ENCODE measurements around the gene EFEMP1. TPM values are rescaled to one million over a fixed set of nuclear protein-coding genes. Genes with fewer than 3 reads are reported as not detected.

Gene EFEMP1
- total and polyA plus RNA-seq, 12 donors, result 15.7 to 157 (median 32.5) TPM

DNA sequence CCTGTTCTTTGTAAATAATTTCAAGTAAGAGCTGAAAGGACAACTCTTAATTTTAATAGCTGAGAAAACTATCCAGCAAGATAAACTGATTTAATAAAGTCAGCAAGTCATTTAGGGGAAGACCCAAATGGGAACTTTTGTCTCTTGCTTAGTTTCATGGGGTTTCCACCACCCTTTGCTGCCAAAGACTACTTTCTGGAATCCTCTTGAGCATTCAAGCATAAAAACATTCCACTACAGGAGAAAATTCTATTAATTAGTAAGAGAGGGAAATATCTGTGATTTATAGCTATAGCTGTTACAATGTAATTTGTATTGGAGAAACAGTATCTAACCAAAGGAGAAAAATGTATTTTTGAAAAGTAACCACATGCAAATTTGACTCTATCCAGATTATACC, 20.6 kb downstream of the EFEMP1 start:
- intact Hi-C loops (cut with DNase I), result no loop called here
- no peak for DNase-seq
- Histone ChIP-seq H3K27ac (no peak overlapping the region), H3K27me3 (no peaks in the 10 kb centered on the region), H3K36me3 (no peaks in the 10 kb centered on the region), H3K9me3 (peaks cover 0 to 17% (median 6%) of the 10 kb centered on the region in 11 donors), H3K4me3 (no peak overlapping the region), H3K4me1 (peaks cover 0 to 4% (median 0%) of the 10 kb centered on the region in 9 donors)
- ATAC-seq, result no peak
- TF ChIP-seq, protein P1, sequence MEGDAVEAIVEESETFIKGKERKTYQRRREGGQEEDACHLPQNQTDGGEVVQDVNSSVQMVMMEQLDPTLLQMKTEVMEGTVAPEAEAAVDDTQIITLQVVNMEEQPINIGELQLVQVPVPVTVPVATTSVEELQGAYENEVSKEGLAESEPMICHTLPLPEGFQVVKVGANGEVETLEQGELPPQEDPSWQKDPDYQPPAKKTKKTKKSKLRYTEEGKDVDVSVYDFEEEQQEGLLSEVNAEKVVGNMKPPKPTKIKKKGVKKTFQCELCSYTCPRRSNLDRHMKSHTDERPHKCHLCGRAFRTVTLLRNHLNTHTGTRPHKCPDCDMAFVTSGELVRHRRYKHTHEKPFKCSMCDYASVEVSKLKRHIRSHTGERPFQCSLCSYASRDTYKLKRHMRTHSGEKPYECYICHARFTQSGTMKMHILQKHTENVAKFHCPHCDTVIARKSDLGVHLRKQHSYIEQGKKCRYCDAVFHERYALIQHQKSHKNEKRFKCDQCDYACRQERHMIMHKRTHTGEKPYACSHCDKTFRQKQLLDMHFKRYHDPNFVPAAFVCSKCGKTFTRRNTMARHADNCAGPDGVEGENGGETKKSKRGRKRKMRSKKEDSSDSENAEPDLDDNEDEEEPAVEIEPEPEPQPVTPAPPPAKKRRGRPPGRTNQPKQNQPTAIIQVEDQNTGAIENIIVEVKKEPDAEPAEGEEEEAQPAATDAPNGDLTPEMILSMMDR (IDR thresholded peaks at IDR 0.05), result no peak

DNA sequence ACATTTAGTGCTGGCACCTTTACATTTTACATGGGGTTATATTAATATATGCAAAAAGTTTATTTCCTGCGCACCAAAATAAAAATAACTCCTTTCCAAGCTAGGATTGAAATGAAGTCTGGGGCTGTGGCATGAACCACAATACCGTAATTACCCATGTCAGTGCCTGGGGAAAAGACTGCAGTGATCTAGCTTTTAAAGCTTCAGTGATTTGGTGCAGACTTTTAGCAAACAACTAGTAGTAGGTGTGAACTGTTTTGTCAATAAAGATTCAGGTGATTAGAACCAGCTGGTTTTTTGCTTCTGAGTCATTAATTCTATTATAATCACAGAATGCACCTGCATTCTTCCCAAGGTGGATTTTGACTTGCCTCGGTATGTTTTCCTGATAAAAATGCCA, 21.2 kb downstream of the EFEMP1 start:
- H3K4me3 ChIP-seq, result no peak overlapping the region
- 64 to 79% methylated on average over 3 of the region's 3 CpGs for WGBS, 2 donors

DNA sequence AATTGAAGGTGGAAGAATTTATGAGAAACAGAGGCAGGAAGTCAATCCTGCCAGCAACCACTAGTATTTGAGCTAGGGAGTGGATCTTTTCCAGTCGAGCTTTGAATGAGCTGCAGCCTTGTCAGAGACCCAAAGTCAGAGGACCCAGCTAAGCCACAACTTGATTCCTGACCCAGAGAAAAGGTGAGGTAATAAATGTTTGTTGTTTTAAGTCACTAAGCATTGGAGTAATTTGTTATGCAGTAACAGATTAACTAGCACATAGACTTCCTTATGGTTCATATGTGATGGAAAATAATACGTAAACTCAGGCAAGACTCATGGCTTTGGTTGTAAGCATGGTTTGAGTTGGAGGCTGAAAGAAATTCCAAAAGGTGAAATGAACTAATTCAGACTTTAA, 21.6 kb downstream of the EFEMP1 start:
- no peak for ATAC-seq
- no peak overlapping the region for H3K4me3 ChIP-seq
- H3K9me3 ChIP-seq, result peaks cover 0 to 17% (median 6%) of the 10 kb centered on the region in 11 donors
- H3K27me3 ChIP-seq, result no peaks in the 10 kb centered on the region
- no peak for DNase-seq
- no peaks in the 10 kb centered on the region for H3K36me3 ChIP-seq
- H3K27ac ChIP-seq, result no peak overlapping the region
- 73 to 78% methylated on average over 2 of the region's 2 CpGs for WGBS, 2 donors
- intact Hi-C loops (cut with DNase I), result no loop called here
- H3K4me1 ChIP-seq, result peaks cover 0 to 4% (median 0%) of the 10 kb centered on the region in 9 donors
- TF ChIP-seq, protein P1 (IDR thresholded peaks at IDR 0.05), result no peak

More for the DNA sequence above, 21.2 kb downstream of the EFEMP1 start:
- H3K27ac ChIP-seq, result no peak overlapping the region
- H3K4me1 ChIP-seq, result peaks cover 0 to 4% (median 0%) of the 10 kb centered on the region in 9 donors
- H3K27me3 ChIP-seq, result no peaks in the 10 kb centered on the region
- no peaks in the 10 kb centered on the region for H3K36me3 ChIP-seq
- no peak for ATAC-seq
- intact Hi-C loops (cut with DNase I), result no loop called here
- H3K9me3 ChIP-seq, result peaks cover 0 to 17% (median 6%) of the 10 kb centered on the region in 11 donors
- TF ChIP-seq, protein P1 (IDR thresholded peaks at IDR 0.05), result no peak
- DNase-seq, result no peak

DNA sequence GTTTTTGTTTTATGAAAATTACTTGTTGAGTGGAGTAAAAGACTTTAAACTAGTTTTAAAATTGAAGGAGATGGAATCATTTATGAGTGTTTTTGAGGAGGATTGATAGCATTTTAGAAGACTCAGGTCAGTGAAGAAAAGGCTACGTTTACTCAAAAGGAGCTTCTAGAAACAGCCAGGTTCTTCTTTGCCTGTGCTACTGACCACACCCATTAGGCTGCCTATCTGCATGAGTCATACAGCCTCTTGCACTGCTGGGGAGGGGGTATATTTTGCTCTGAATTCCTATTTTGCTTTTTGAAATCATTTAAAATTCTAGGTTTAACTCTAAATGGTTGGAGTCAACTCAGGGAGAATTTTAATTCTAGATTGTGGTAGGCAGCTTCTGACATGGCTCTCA, 22.3 kb downstream of the EFEMP1 start:
- H3K4me1 ChIP-seq, result peaks cover 0 to 4% (median 0%) of the 10 kb centered on the region in 9 donors
- H3K27ac ChIP-seq, result no peak overlapping the region
- no peaks in the 10 kb centered on the region for H3K27me3 ChIP-seq
- 47 to 54% methylated on average over 1 of the region's 1 CpG for WGBS, 2 donors
- TF ChIP-seq, protein P1 (IDR thresholded peaks at IDR 0.05), result no peak
- no peaks in the 10 kb centered on the region for H3K36me3 ChIP-seq
- H3K9me3 ChIP-seq, result peaks cover 0 to 17% (median 6%) of the 10 kb centered on the region in 11 donors
- H3K4me3 ChIP-seq, result no peak overlapping the region
- intact Hi-C loops (cut with DNase I), result no loop called here
- no peak for DNase-seq
- ATAC-seq, result no peak

All from heart right ventricle (tissue), 16 donors.